HG02759 (cell line): ENCODE results near the gene SUN3.
A peak's percentile ranks its signal among the peaks of the same experiment; 100 is the strongest.
"Not testable (repeated sequence)": the region's sequence is repeated elsewhere in the genome, so short reads cannot be mapped to it uniquely, and the experiment has no call there.

ENCODE experiments used
- ATAC-seq: cut with Tn5 transposase; IDR thresholded peaks from one replicate; pipeline ENCODE4 v1.9.1; 2021; ENCODE audit warnings: mild to moderate bottlenecking, moderate library complexity; ENCODE audit not compliant: unreplicated experiment

SUN3 gene

DNA sequence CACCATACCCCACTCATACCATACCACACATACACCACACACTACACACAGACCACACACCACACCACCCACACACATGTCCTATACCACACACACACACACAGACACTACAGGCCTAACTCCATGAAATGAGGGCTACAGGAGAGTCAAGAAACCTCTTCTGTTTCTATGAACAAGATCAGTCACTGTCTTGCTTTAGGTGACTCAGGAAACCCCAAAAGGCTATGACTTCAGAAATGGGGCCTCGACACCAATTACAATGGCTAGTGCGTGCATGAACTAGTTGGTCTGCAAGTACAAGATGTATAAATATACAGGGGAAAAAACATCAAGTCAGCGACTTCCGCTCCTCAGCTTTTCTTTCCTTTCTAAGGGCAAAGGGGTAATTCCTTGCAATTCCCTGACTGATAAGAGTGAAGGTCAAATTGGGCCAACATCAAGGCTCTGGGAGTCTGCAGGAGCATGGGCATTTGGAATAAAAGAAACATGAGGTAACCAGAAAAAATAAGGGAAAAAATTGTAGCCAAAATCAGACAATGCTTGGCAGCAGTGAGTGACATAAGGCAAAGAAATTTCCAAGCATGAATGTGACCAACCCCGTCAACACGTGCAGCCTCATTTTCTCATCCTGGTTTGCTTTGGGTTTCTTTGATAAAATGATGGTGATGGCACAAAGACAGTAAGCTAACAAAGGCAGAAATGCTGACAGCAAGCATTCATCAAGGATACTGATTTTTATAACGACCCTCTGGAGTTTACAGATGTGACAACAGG is 82.1 kb downstream of the SUN3 start:
- ATAC-seq: no peak

DNA sequence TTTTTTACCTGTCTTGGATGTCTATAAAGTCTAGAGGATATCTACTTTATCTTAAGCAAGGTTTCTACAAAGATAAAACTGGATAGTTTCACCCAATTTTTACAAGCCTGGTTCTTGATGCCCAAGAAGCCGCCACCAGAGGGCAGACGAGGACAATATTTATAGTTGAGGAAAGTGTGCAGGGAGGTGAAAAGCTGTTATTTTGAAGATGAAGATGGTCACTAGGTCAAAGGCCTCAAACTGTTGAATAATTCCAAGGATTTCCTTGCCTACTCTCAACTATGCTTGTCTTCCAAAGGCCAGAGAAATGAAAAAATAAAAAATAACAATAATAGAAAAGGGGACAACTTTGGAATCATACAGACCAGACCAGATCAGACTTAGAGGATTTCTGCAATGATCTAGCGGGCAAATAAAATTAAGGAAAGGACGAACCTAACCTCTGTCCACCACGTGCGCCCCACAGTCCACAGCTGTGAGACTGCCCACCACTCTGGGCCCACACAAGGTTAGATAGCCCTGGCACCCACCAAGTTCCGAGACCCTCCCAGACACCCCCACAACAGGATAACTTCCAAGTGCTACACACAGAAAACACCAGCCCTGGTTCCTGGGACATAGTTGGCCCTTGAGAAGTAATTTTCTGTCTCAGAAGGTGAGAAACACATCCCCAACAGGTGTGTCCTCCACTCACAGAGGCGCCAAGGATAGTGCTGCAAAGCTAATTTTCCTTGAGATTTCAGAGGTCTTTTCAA is 83.5 kb downstream of the SUN3 start:
- ATAC-seq: peak; percentile 62

DNA sequence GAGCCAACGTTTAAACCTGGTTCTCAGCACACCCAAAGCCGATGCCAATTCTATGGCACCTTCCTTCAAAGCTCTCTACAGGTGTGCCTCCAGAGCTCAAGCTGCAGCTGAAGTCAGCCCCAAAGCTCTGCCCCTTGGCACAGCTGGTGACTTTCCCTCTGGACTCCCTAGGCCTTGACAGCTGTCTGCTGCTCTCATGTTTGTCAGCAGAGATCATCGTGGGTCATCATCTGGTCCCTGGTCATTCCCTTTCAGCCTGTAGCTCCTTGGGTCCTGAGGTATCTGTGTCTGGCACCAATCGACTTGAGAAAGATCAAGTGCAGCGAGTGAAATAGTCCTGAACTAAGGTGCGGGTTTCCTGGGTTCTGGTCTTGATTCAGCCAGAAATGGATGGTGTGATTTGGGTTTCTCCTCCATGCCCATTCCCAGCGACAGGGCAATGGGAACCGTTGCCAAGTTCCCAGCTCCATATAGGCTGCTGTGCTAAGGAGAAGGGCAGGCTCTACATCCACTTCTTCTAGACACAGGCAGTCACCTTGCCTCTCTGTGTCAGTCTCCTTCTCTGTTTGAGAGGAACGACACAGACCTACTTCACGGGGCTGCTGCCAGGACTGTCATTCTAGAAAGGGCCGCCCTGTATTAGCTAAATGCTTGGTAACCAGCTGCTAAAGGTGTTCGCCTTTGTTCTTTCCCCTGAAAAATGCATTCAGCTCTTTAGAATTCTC is 84.2 kb downstream of the SUN3 start:
- ATAC-seq: peak; percentile 14

DNA sequence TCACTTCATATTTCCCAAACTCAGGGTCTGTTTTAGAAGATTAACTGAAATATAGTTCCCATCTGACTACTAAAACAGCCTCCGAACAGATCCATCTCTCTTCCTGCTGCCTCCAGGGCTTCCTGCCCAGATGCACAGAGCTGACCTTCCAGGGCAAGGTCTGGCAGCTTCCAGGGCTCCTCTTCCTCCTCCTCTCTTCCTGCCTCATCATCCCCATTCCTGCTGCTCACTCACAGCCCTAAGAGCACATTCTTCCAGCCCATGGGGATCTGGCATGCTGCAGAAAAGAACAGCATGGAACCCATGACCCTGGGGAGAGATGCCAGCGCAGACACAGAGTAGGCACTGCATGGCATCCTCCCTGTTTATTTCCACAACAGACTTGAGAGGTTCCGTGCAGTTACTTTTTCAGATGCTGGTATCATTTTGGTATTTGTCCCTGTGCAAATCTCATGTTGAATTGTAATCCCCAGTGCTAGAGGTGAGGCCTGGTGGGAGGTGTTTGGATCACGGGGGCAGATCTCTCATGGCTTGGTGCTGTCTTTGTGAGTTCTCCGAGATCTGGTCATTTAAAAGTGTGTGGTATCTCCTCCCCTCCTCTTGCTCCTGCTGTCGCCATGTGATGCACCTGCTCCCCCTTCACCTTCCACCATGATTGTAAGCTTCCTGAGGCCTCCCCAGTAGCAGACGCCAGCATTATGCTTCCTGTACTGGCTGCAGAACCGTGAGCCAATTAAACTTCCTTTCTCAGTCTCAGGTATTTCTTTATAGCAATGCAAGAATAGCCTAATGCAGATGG is 85.0 kb downstream of the SUN3 start:
- no peak for ATAC-seq

DNA sequence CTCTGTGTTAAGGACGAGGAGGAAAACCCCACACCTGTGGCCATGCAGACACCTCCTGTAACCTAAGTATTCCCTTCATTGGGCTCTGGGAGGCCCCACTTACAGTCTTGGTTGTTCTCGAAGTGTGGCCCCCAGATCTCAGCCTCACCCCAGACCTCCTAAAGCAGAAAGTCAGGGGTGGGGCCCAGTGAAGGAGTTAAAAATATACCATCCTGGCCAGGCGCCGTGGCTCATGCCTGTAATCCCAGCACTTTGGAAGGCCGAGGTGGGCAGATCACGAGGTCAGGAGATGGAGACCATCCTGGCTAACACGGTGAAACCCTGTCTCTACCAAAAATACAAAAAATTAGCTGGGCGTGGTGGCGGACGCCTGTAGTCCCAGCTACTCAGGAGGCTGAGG is 86.3 kb downstream of the SUN3 start:
- not testable (repeated sequence) for ATAC-seq

DNA sequence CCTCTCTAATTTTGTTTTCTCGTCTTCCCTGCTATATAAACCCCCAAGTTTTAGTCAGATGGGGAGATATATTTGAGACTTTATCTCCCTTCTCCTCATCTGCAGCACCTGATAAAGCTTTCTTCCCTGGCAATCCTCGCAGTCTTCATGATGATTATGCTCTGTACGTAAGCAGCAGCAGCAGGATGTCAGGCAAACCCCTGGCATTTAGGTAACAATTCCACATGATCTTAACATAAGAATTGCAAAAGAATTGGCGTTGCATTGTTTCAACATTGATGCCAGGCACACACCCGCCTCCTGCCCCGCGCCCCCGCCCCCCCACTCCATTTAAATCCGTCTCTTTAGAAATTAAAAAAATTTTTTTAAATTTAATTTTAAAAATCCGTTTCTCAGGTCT is 86.8 kb downstream of the SUN3 start:
- ATAC-seq: no peak

DNA sequence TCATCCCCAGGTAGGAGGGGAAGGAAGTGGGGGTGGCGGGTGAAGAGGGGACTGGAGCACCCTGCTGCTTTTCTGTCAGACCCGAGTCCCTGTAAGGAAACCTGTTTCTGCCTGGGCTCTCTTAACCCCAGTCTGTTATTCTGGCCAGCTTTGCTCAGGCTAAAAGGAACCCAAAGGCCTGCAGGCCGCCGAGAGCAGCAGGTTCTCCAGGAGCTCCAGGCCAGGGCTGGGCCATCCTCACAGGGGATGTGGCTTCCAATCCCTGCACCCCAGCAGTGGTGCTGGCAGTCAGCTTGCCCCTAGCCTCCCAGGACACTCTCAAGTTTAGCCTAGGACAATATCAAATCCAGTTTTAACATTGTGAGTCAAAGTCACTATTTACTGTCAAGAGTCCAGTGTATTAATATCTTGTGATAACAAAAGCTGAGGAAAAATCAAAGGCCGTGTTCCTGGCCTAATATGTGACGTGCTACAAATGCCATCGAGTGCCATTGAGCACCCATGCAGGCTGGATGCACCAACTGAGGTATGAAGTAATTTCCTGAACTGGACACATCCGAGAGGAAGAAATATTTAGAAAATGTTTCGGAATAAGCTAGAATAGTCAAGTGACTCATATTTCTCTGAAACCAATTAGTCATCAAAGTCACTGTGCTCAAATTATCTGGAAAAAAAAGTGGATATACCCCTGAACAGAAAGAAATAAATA is 87.6 kb downstream of the SUN3 start:
- no peak for ATAC-seq

DNA sequence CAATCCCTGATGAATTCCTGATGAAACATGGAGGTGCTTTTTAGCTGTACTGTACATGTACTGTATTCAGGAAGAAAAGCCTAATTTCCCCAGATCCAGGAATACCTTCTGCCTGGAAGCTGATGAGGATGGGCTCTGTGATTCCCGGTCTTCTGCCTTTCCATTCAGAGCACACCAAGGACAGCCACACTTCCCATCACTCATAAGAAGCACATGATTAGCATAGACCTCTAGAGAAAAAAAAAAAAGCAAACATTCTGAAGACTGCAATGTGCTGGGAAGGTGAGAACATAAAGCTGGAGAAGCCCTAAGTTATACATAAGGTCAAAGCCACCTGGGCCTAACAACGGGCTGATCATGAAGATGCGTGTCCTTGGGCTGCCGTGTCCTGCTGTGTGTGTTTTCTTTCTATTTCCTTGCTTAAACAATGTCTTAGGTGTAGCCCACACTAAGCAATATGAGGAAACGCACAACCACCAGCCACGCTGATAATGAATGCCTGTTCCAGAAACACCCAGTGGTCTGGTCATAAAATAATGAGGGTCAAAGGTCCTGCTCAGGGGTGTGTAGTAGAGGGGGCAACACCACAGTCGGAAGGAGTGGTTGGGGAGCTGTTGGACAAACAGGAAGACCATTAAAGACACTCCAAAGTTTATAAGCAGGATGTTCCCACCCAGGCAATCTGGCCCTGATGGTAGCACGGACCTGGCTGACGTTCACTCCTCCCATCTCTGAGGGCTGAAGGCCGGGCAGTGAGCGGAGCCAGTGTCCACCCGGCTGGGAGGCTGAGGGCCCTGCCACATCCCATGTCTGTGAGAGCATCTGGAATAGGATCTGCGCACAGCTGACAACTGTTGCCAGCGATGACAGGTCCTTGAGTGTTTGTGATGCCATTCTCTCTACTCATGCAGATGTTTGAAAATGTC is 88.6 kb downstream of the SUN3 start:
- no peak for ATAC-seq

DNA sequence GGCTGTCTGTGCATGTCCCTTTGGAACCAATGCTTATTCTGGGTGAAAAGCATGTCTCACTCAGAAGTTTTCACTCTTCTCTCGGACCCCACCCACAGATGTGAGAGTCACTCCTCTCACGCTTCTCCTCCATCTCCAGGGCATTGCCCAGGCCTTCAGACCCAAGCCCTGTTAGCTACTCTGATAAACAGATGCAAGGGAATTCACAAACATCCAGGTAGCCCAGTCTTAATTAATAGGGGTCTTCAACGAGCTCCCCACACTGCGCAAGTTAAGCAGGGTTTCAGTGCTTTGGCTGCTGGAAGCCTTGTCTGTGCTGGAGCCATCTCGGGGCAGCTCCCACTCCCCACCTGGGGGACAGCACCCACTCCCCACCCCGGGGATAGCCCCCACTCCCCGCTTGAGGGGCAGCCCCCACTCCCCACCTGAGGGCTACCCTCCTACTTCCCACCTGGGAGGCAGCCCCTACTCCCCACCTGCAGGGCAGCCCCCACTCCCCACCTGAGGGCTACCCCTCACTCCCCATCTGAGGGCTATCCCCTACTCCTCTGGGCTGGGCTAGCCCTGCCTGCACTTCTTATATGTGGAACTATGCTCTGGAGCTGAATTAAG is 89.4 kb downstream of the SUN3 start:
- ATAC-seq: no peak

DNA sequence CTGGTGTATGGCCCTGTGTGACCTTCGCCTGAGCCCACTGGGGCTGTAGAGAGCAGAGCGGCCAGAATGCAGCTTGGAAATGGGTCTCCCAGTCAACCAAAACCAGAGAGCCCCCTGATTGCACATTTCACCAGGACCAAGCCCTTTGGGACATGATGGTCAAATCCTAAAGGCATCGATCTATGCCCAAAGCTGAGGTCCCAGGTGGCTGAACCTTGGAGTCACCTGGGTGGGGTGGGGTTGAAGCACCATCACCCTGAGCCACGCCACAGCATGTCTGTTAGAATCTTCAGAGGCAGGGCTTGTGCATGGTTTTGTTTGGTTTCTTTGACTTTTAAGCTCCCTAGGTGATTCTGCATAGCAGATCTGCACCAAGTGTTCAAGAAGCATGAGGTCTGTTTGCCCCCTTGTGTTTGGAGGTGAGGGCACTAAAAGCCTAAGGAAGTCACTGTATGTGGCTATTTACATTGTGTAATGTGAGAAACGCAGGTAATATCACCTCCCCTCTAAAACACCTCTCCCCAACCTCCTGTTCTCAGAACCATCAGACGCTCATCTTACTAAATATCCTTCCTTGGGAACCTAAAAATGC is 90.2 kb downstream of the SUN3 start:
- ATAC-seq: no peak

DNA sequence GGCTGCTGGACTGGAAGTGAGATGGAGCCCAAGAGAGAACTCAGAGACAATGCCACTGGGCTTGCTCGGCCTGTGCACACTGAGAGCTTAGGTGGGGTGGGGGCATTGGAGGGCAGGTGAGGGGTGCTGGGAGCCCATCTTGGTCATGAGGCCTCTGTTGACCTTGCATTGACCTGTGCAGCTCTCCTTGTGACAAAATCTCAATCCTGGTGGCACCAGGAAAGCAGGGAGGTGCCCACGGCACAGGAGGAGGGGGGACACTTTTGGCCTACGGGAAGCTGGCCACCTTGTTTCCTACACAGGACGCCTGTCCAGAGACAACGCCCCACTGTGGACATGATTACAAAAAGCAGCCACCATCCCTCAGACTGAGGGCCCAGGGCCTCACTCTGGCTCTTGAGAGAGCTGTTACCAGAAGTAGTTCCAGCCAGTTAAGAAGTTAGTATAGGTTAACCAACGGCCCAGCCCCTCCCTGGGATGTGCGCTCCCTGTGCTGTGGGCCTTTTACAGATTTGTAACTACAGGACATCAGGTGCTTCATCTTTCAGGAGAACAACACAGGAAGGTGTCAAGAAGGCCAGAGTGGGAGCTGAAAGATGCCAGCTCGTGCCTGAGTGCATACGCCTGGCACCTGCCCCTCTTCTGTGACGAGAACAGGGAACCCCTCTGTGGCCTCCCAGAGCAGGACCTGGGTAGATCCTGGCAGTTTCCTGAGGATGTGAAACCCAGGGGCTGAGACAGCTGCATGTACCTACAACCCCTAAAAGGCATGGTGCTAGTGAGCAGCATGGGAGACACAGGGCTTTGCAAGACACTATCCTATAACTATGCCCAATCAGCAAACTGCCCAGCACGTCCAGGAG is 91.0 kb downstream of the SUN3 start:
- peak; percentile 55 for ATAC-seq
